Activated CD8-positive, alpha-beta T cell treated with anti-CD3 and anti-CD28 coated beads, Interleukin-2, amount 10 ng/mL, durations not matched to agents 7 days and 5 days (primary cell): ENCODE measurements around the gene MAGI2. TPM values are rescaled to one million over a fixed set of nuclear protein-coding genes. Genes with fewer than 3 reads are reported as not detected.

Source experiments
- ATAC-seq: fragments of 150-1000 bp; cut with Tn5 transposase; one replicate; pipeline ENCODE4 v1.10.0; 2021; ENCODE audit warnings: moderate library complexity
- CTCF ChIA-PET: fragments of 350-600 bp; sonication (Branson Sonifier 250); formaldehyde crosslinking; loops from one replicate; lab custom pipeline; 2021; ENCODE audit warnings: antibody characterized with exemption; lab: Charles Lee
- POLR2A ChIA-PET: fragments of 350-600 bp; sonication (Branson Sonifier 250); formaldehyde crosslinking; loops from one replicate; lab custom pipeline; 2021; ENCODE audit warnings: antibody characterized with exemption; lab: Charles Lee
- DNase-seq: peaks from one replicate; pipeline ENCODE4 v3.0.0-alpha.2; 2020
- H3K27ac Mint-ChIP-seq: one replicate; pipeline ENCODE4 v1.8.0; 2021; ENCODE audit warnings: mild to moderate bottlenecking, mixed read lengths
- H3K27me3 Mint-ChIP-seq: one replicate; pipeline ENCODE4 v1.8.0; 2021; ENCODE audit warnings: low read depth, mixed read lengths
- H3K36me3 Mint-ChIP-seq: one replicate; pipeline ENCODE4 v1.8.0; 2021; ENCODE audit warnings: low read depth, mixed read lengths
- H3K4me1 Mint-ChIP-seq: one replicate; pipeline ENCODE4 v1.8.0; 2021; ENCODE audit warnings: low read depth, mixed read lengths
- H3K4me3 Mint-ChIP-seq: one replicate; pipeline ENCODE4 v1.8.0; 2021; ENCODE audit warnings: mild to moderate bottlenecking, mixed read lengths
- H3K9me3 Mint-ChIP-seq: one replicate; pipeline ENCODE4 v1.8.0; 2022; ENCODE audit warnings: mixed read lengths; ENCODE audit not compliant: insufficient read depth
- total RNA-seq, 2 experiments: library from RNA; stranded (reverse); gene quantifications; one replicate each; pipeline ENCODE4 v1.2.3, GENCODE V29; 2021

MAGI2 gene
- total RNA-seq, result under 1 TPM in 1 of 2 experiments, not detected in 1; 0.05 TPM

- peak; percentile 63 for ATAC-seq
These were observed at the start of gene MAGI2 for GRCh38 chr7:79453558-79454360. MAGI2 (minus strand) TSS chr7:79453667; CDS start chr7:79453320, 347 bp downstream.

DNA sequence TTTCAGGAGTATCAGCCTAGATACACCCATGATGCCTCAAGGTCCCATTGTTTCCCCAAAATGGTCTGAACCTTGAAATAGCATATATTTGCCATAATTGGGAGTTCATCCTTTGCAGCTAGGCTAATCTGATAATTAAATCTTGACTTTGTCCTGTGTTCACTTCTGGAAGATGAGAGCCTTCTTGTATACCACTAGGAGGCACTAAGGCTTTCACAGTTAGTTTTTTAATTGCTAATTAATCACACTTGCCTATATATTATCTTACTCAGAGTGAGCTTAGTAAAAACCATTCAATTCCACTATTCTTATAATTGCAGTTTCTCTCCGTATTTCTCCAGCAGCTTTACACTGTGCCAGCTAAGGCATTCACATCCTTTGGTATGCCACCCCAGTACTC lies 48.7 kb upstream of the MAGI2 start:
- H3K36me3 Mint-ChIP-seq, result no peaks in the 10 kb centered on the region
- no peaks in the 10 kb centered on the region for H3K4me1 Mint-ChIP-seq
- no peak overlapping the region for H3K27ac Mint-ChIP-seq
- DNase-seq (no peak), ATAC-seq (no peak)
- H3K4me3 Mint-ChIP-seq, result no peak overlapping the region
- POLR2A ChIA-PET, result no interaction called here
- CTCF ChIA-PET, result no interaction called here
- H3K27me3 Mint-ChIP-seq, result no peaks in the 10 kb centered on the region
- no peaks in the 10 kb centered on the region for H3K9me3 Mint-ChIP-seq

More at GRCh38 chr7:79453558-79454360, at the start of gene MAGI2:
- ChIA-PET CTCF (no interaction called here), POLR2A (no interaction called here)
- Mint-ChIP-seq H3K36me3 (peaks cover 2% of the 10 kb centered on the region), H3K9me3 (no peaks in the 10 kb centered on the region), H3K27me3 (peaks cover 52% of the 10 kb centered on the region), H3K4me3 (peak within 1 kb of the TSS; percentile 42), H3K4me1 (peaks cover 17% of the 10 kb centered on the region), H3K27ac (no peak within 1 kb of the TSS)
- DNase-seq, result no peak

DNA sequence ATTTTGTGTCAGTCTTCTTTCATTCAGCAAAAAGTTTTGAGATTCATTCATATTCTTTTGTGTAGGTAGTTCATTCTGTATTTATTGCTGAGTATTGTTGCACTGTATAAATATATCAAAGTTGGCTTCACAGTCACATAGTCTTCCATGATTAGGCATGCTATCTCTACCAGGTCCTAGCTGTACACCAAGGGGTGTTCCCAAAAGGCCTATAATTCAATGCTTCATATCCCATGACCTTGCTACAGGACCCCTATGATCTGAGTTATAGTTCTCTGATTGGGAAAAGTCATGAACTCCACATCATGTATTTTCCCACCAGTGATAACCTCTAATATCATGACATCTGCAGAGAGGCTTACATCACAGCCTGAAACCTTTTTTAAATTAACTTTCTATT lies 47.3 kb upstream of the MAGI2 start:
- Mint-ChIP-seq H3K27me3 (peaks cover 2% of the 10 kb centered on the region), H3K27ac (no peak overlapping the region), H3K4me3 (no peak overlapping the region), H3K9me3 (no peaks in the 10 kb centered on the region), H3K36me3 (no peaks in the 10 kb centered on the region), H3K4me1 (no peaks in the 10 kb centered on the region)
- POLR2A ChIA-PET, result no interaction called here
- no peak for ATAC-seq
- no peak for DNase-seq
- CTCF ChIA-PET, result no interaction called here

GRCh38 chr7:79497728-79498127 lies 44.3 kb upstream of the MAGI2 start:
- Mint-ChIP-seq H3K4me3 (no peak overlapping the region), H3K36me3 (no peaks in the 10 kb centered on the region), H3K9me3 (no peaks in the 10 kb centered on the region), H3K27me3 (peaks cover 4% of the 10 kb centered on the region), H3K4me1 (no peaks in the 10 kb centered on the region), H3K27ac (no peak overlapping the region)
- ATAC-seq (no peak), DNase-seq (no peak)
- ChIA-PET POLR2A (no interaction called here), CTCF (no interaction called here)

GRCh38 chr7:79495544-79496272 lies 42.2 kb upstream of the MAGI2 start:
- ATAC-seq (no peak), DNase-seq (no peak)
- peaks cover 4% of the 10 kb centered on the region for H3K27me3 Mint-ChIP-seq
- H3K4me3 Mint-ChIP-seq, result no peak overlapping the region
- POLR2A ChIA-PET, result no interaction called here
- H3K27ac Mint-ChIP-seq, result no peak overlapping the region
- H3K9me3 Mint-ChIP-seq, result no peaks in the 10 kb centered on the region
- H3K4me1 Mint-ChIP-seq, result no peaks in the 10 kb centered on the region
- CTCF ChIA-PET, result no interaction called here
- no peaks in the 10 kb centered on the region for H3K36me3 Mint-ChIP-seq

DNA sequence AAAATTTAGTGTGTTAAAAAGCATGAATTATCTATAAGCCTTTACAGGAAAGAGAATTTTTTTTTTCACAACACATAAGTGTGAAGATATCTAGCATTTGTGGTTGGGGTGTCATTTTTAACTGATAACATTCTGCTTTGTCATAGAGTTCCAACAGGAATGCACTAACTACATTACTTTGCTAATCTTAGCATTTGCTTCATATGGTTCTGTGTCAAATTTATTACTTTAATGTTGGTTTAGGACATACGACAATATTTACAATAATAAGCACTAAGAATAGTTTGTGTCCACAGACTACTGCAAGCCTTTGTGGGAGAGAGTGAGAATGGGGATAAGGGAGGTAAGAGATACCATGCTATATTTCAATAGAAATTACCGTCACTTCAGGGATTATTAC lies 40.6 kb upstream of the MAGI2 start:
- Mint-ChIP-seq H3K9me3 (no peaks in the 10 kb centered on the region), H3K27me3 (peaks cover 4% of the 10 kb centered on the region), H3K27ac (no peak overlapping the region), H3K36me3 (no peaks in the 10 kb centered on the region), H3K4me3 (no peak overlapping the region), H3K4me1 (no peaks in the 10 kb centered on the region)
- POLR2A ChIA-PET, result no interaction called here
- DNase-seq, result no peak
- CTCF ChIA-PET, result no interaction called here
- ATAC-seq, result no peak

DNA sequence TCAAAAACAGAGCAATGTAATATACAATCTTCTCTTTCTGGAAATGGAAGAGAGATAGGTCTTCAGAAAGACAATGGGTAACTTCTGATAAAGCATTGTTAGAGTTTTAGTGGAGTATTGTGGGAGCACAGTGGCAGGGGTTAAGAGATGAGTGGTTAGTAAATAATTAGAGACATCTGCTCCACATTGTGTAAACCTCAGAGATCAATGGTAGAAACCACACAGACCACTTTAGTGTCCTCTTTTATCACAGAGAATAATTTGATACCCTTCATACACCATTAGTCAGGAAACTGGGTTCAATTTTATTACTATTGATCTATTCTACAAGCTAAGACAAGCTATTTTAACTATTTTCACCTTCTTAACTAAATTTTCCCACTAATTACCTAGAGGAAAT lies 35.9 kb upstream of the MAGI2 start:
- Mint-ChIP-seq H3K27me3 (no peaks in the 10 kb centered on the region), H3K9me3 (no peaks in the 10 kb centered on the region), H3K36me3 (no peaks in the 10 kb centered on the region), H3K4me3 (no peak overlapping the region), H3K4me1 (no peaks in the 10 kb centered on the region), H3K27ac (no peak overlapping the region)
- ATAC-seq (no peak), DNase-seq (no peak)
- POLR2A ChIA-PET, result no interaction called here
- CTCF ChIA-PET, result no interaction called here

DNA sequence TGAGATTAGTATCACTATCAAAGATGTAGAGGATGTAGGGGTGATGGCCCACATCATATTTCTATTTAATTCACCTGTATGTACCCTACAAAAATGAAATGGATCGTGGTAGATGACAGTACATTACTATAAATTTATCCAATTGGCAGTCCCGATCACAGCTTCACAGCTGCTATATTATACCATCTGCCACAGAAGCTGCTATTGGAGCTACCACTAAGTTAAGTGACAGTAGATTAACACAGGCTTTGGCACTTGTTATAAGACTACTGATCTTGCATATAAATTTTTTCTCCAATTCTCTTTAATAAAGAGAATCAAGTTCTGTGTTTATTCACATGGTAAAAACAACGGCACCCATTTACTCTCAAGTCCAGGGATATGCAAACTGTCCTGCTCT lies 24.9 kb upstream of the MAGI2 start:
- no peaks in the 10 kb centered on the region for H3K27me3 Mint-ChIP-seq

GRCh38 chr7:79475455-79475854 lies 22.0 kb upstream of the MAGI2 start:
- no peaks in the 10 kb centered on the region for H3K36me3 Mint-ChIP-seq

More for the DNA sequence above, 24.9 kb upstream of the MAGI2 start:
- Mint-ChIP-seq H3K4me3 (no peak overlapping the region), H3K9me3 (no peaks in the 10 kb centered on the region), H3K4me1 (no peaks in the 10 kb centered on the region), H3K36me3 (no peaks in the 10 kb centered on the region), H3K27ac (no peak overlapping the region)
- DNase-seq (no peak), ATAC-seq (no peak)
- POLR2A ChIA-PET, result no interaction called here
- CTCF ChIA-PET, result no interaction called here

GRCh38 chr7:79471699-79472098 lies 18.2 kb upstream of the MAGI2 start:
- no peaks in the 10 kb centered on the region for H3K36me3 Mint-ChIP-seq
- no peaks in the 10 kb centered on the region for H3K9me3 Mint-ChIP-seq
- no peak for ATAC-seq
- no peaks in the 10 kb centered on the region for H3K27me3 Mint-ChIP-seq
- DNase-seq, result no peak
- H3K4me3 Mint-ChIP-seq, result no peak overlapping the region
- POLR2A ChIA-PET, result interaction anchor here (0.7 kb wide), 1 partner anchor 15 kb away, joined by 3 read pairs; no protein-coding TSS in a partner anchor
- no peak overlapping the region for H3K27ac Mint-ChIP-seq
- CTCF ChIA-PET, result no interaction called here
- no peaks in the 10 kb centered on the region for H3K4me1 Mint-ChIP-seq

More at GRCh38 chr7:79475455-79475854, 22.0 kb upstream of the MAGI2 start:
- POLR2A ChIA-PET, result no interaction called here
- no peak overlapping the region for H3K4me3 Mint-ChIP-seq
- DNase-seq (no peak), ATAC-seq (no peak)
- no peaks in the 10 kb centered on the region for H3K4me1 Mint-ChIP-seq
- no peak overlapping the region for H3K27ac Mint-ChIP-seq
- CTCF ChIA-PET, result no interaction called here
- no peaks in the 10 kb centered on the region for H3K9me3 Mint-ChIP-seq
- no peaks in the 10 kb centered on the region for H3K27me3 Mint-ChIP-seq

DNA sequence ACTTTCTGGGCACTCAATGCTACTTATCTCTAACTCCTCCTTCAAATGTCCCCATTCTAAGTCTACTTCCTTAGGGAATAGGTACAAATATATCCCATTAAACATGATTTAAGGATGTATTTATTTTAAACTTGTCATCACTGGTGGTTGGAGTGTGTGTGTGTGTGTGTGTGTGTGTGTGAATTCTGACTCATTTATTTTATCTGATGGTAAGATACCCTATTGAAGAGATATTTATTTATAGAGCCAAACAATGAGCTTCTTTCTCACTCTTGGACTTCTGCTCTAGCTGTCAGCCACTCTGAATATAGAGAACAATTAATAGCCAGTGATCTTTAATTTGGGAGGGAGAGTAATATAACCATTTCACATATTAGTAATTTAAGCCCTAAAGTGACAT lies 17.8 kb upstream of the MAGI2 start:
- POLR2A ChIA-PET, result interaction anchor here (0.7 kb wide), 1 partner anchor 15 kb away, joined by 3 read pairs; no protein-coding TSS in a partner anchor
- Mint-ChIP-seq H3K27me3 (no peaks in the 10 kb centered on the region), H3K4me3 (no peak overlapping the region)

DNA sequence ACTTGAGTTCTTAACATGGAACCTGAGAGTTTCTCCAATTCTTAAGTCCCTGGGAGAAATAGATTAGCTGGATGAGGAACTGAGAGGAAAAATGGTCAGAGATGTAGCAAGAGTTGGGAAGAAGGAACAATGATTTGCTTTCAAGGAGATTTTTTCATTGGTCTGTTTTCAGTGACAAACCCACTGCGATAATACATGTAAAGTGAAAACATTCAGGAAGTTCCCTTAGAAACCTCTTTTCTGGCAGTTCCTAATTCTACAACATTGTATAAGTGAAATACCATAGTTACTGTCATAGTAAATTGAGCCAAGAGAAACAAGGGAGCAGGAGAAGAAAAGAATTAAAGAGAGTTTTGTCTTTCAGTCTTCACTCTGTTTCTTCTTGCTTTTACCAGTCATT lies 12.1 kb upstream of the MAGI2 start:
- H3K36me3 Mint-ChIP-seq, result no peaks in the 10 kb centered on the region
- no peak overlapping the region for H3K27ac Mint-ChIP-seq
- H3K27me3 Mint-ChIP-seq, result peaks cover 2% of the 10 kb centered on the region
- no peak overlapping the region for H3K4me3 Mint-ChIP-seq
- no peaks in the 10 kb centered on the region for H3K4me1 Mint-ChIP-seq
- H3K9me3 Mint-ChIP-seq, result no peaks in the 10 kb centered on the region
- no peak for ATAC-seq
- no peak for DNase-seq
- ChIA-PET CTCF (no interaction called here), POLR2A (no interaction called here)

More for the DNA sequence above, 17.8 kb upstream of the MAGI2 start:
- no peaks in the 10 kb centered on the region for H3K4me1 Mint-ChIP-seq
- H3K36me3 Mint-ChIP-seq, result no peaks in the 10 kb centered on the region
- no peak for ATAC-seq
- no peak for DNase-seq
- H3K9me3 Mint-ChIP-seq, result no peaks in the 10 kb centered on the region
- H3K27ac Mint-ChIP-seq, result no peak overlapping the region
- CTCF ChIA-PET, result no interaction called here
